ENCODE data around the gene PUM1.
"Not testable (repeated sequence)": the region's sequence is repeated elsewhere in the genome, so short reads cannot be mapped to it uniquely, and the experiment has no call there.

PUM1 gene

GRCh38 chr1:30995990-30996612 is 69.4 kb downstream of the PUM1 start:
- no peak for DNase-seq (ENCODE audit: low read depth in 3 of 3, low spot score in 1 of 3)

GRCh38 chr1:30991862-30992606 is 73.5 kb downstream of the PUM1 start:
- DNase-seq (ENCODE audit: low read depth in 3 of 3, low spot score in 1 of 3) = no peak

GRCh38 chr1:30990591-30990990 is 74.9 kb downstream of the PUM1 start:
- no peak for DNase-seq (ENCODE audit: low read depth in 3 of 3, low spot score in 1 of 3)

GRCh38 chr1:30988045-30988444 is 77.5 kb downstream of the PUM1 start:
- DNase-seq (ENCODE audit: low read depth in 3 of 3, low spot score in 1 of 3) = no peak

- DNase-seq (ENCODE audit: low read depth in 3 of 3, low spot score in 1 of 3) = no peak
Observed at GRCh38 chr1:30986755-30987154, 78.8 kb downstream of the PUM1 start.

GRCh38 chr1:30984991-30985503 is 80.5 kb downstream of the PUM1 start:
- no peak for DNase-seq (ENCODE audit: low read depth in 3 of 3, low spot score in 1 of 3)

- DNase-seq (ENCODE audit: low read depth in 3 of 3, low spot score in 1 of 3) = no peak
Observed at GRCh38 chr1:30984165-30984889, 81.2 kb downstream of the PUM1 start.

GRCh38 chr1:30982937-30983336 is 82.6 kb downstream of the PUM1 start:
- DNase-seq (ENCODE audit: low read depth in 3 of 3, low spot score in 1 of 3) = no peak

GRCh38 chr1:30982431-30982830 is 83.1 kb downstream of the PUM1 start:
- DNase-seq (ENCODE audit: low read depth in 3 of 3, low spot score in 1 of 3) = no peak

- DNase-seq (ENCODE audit: low read depth in 3 of 3, low spot score in 1 of 3) = no peak
Observed at GRCh38 chr1:30981172-30981571, 84.3 kb downstream of the PUM1 start.

- no peak for DNase-seq (ENCODE audit: low read depth in 3 of 3, low spot score in 1 of 3)
Observed at GRCh38 chr1:30977511-30977910, 88.0 kb downstream of the PUM1 start.

- DNase-seq (ENCODE audit: low read depth in 3 of 3, low spot score in 1 of 3) = no peak
Observed at GRCh38 chr1:30977105-30977504, 88.4 kb downstream of the PUM1 start.

GRCh38 chr1:30976143-30976542 is 89.4 kb downstream of the PUM1 start:
- no peak for DNase-seq (ENCODE audit: low read depth in 3 of 3, low spot score in 1 of 3)

- DNase-seq (ENCODE audit: low read depth in 3 of 3, low spot score in 1 of 3) = no peak
Observed at GRCh38 chr1:30975217-30975616, 90.3 kb downstream of the PUM1 start.

GRCh38 chr1:30974536-30974935 is 91.0 kb downstream of the PUM1 start:
- no peak for DNase-seq (ENCODE audit: low read depth in 3 of 3, low spot score in 1 of 3)

- DNase-seq (ENCODE audit: low read depth in 3 of 3, low spot score in 1 of 3) = not testable (repeated sequence)
Observed at GRCh38 chr1:30972349-30972748, 93.2 kb downstream of the PUM1 start.

- no peak for DNase-seq (ENCODE audit: low read depth in 3 of 3, low spot score in 1 of 3)
Observed at GRCh38 chr1:30971496-30971895, 94.0 kb downstream of the PUM1 start.

- no peak for DNase-seq (ENCODE audit: low read depth in 3 of 3, low spot score in 1 of 3)
Observed at GRCh38 chr1:30969903-30970302, 95.6 kb downstream of the PUM1 start.

- no peak for DNase-seq (ENCODE audit: low read depth in 3 of 3, low spot score in 1 of 3)
Observed at GRCh38 chr1:30968220-30968971, 97.1 kb downstream of the PUM1 start.

GRCh38 chr1:30966690-30967369 is 98.7 kb downstream of the PUM1 start:
- no peak for DNase-seq (ENCODE audit: low read depth in 3 of 3, low spot score in 1 of 3)
